Natural killer cell treated with Interleukin-12 subunit alpha and Interleukin-12 subunit beta and Interleukin-15 and Interleukin-18, amount 100 ng/mL, for 72 hours (primary cell): ENCODE data around the gene PIGL. TPM values are rescaled to one million over a fixed set of nuclear protein-coding genes. Genes with fewer than 3 reads are reported as not detected.

ENCODE experiments used
- ATAC-seq, 2 donors: fragments of 150-1000 bp; cut with Tn5 transposase in 1 of 2; sonication (Bioruptor Pico), chemical (Tn5 transposase) in 1 of 2; 2 replicates each; pipeline ENCODE4 v1.10.0; 2021
- DNase-seq: peaks from one replicate; pipeline ENCODE4 v3.0.0; 2022; ENCODE audit warnings: low spot score
- H3K27ac Mint-ChIP-seq, 2 donors: 1 replicate in 1 of 2; 2 replicates in 1 of 2; pipeline ENCODE4 v1.8.0; 2022; ENCODE audit warnings: mixed read lengths in 2 of 2, mild to moderate bottlenecking in 1 of 2, moderate library complexity in 1 of 2
- H3K27me3 Mint-ChIP-seq, 2 donors: 1 replicate in 1 of 2; 2 replicates in 1 of 2; pipeline ENCODE4 v1.8.0; 2022; ENCODE audit warnings: mixed read lengths in 2 of 2
- H3K36me3 Mint-ChIP-seq: one replicate; pipeline ENCODE4 v1.8.0; 2022; ENCODE audit warnings: mixed read lengths
- H3K4me1 Mint-ChIP-seq, 2 donors: 1 replicate in 1 of 2; 2 replicates in 1 of 2; pipeline ENCODE4 v1.8.0; 2022; ENCODE audit warnings: low read depth in 2 of 2, mixed read lengths in 2 of 2, mild to moderate bottlenecking in 1 of 2
- H3K4me3 Mint-ChIP-seq: one replicate; pipeline ENCODE4 v1.8.0; 2022; ENCODE audit warnings: mixed read lengths
- H3K9me3 Mint-ChIP-seq: 2 replicates; pipeline ENCODE4 v1.8.0; 2022; ENCODE audit warnings: mixed read lengths
- total RNA-seq, 2 donors: library from RNA; stranded (reverse); gene quantifications; one replicate each; pipeline ENCODE4 v1.2.3, GENCODE V29; 2022

The PIGL gene
- total RNA-seq, 2 donors from 2014 or later: 26.4 to 67.4 TPM

DNA sequence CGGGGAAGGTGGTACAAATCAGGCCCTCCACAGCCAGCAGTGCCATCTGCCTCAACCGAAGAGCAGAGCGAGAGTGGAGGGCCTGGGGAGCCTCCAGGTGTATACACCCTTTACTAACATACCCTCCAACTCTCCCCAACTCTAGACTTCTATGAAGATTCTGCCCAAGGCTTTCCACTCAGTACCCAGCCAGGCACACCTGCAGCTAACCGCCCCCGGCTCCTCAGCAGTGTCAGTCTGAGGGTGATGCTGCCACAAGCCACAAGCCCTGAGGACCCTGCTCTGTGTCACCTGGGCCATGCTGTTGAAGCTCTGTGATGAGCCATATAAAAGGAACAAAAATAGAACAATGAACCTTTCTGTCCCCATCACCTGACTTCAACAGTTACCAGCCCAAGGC, 132.4 kb downstream of the PIGL start:
- ATAC-seq: no peak
- no peaks in the 10 kb centered on the region for H3K27me3 Mint-ChIP-seq
- H3K27ac Mint-ChIP-seq: no peak overlapping the region

GRCh38 chr17:16351831-16352230, 134.8 kb downstream of the PIGL start:
- DNase-seq (no peak), ATAC-seq (no peak)
- H3K9me3 Mint-ChIP-seq: no peaks in the 10 kb centered on the region
- no peaks in the 10 kb centered on the region for H3K36me3 Mint-ChIP-seq
- peak overlapping the region; percentile 90 for H3K4me3 Mint-ChIP-seq
- peaks cover 8 to 15% of the 10 kb centered on the region in 2 donors for H3K4me1 Mint-ChIP-seq
- peak overlapping the region in 1 of 2 donors; percentile 54 for H3K27ac Mint-ChIP-seq
- H3K27me3 Mint-ChIP-seq: no peaks in the 10 kb centered on the region

More for the DNA sequence above, 132.4 kb downstream of the PIGL start:
- Mint-ChIP-seq H3K4me1 (peaks cover 8 to 15% of the 10 kb centered on the region in 2 donors), H3K9me3 (no peaks in the 10 kb centered on the region), H3K4me3 (no peak overlapping the region), H3K36me3 (no peaks in the 10 kb centered on the region)
- DNase-seq: no peak

DNA sequence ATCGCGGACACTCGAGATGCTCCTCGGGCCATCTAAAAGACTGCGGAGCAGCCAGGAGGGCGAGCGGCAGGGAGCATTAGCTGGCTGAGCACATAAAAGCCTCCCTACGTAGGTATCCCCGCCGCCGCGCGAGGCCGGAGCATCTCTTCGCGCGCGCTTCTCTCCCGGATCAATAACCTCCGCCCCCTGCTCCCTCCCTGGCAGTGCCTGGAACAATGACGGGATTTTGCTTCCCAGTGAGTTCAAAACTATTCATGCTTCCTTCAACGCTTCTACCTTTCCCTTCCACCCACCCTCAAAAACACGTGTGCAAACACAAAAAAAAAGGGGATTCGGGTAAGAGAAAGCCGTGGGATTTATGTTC, 135.3 kb downstream of the PIGL start:
- Mint-ChIP-seq H3K9me3 (no peaks in the 10 kb centered on the region), H3K4me3 (peak overlapping the region; percentile 90), H3K36me3 (no peaks in the 10 kb centered on the region), H3K4me1 (peaks cover 8 to 15% of the 10 kb centered on the region in 2 donors), H3K27me3 (no peaks in the 10 kb centered on the region), H3K27ac (peak overlapping the region in 1 of 2 donors; percentile 54)
- ATAC-seq: no peak
- DNase-seq: no peak

GRCh38 chr17:16352667-16353316, 135.8 kb downstream of the PIGL start:
- Mint-ChIP-seq H3K9me3 (no peaks in the 10 kb centered on the region), H3K27ac (peak overlapping the region in 1 of 2 donors; percentile 54), H3K27me3 (no peaks in the 10 kb centered on the region), H3K4me1 (peaks cover 8 to 15% of the 10 kb centered on the region in 2 donors), H3K4me3 (peak overlapping the region; percentile 90), H3K36me3 (no peaks in the 10 kb centered on the region)
- DNase-seq: no peak
- peak; percentile 78 to 80 for ATAC-seq

DNA sequence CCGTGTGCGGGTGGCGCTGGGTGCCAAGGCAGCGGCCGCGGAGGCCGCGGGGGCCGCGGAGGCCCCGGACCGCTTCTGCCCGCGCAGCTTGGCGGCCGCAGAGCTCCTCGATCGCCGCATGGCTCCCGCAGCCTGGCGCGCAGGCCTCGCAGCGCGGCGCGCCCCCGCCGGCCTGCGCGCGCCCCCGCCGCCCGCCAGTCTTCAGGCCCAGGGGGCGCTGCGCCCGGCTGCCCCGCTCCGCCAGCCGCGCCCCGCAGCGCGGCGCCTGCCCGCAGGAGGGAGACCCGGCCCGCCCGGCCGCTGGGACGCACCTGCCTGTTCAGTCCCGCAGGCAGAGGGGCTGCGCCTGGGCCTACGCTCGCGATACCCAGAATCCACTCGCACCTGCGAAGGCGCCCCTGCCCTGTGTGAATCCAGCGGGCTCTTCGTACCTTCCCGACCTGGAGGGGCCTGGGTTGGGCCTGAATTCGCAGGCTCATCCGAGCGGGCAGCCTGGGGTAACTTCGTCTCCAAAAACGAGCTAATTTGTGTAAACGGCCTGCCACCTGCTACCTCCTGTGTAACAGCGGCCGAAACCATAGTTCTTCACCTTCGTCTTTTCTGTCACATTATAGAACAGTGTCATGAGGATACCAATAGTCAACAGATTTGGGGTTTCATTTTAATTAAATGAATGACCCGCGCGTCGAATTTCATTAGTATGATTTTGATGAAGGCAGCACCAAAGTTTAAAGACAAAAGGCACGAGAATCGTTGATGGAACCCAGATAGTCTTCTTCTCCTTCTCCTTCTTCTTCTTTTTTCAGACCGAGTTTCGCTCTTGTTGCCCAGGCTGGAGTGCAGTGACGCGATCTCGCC, 136.5 kb downstream of the PIGL start, which contains the start of gene CENPV:
Gene CENPV (minus strand): TSS at position 153 of the 858 bp plus-strand sequence. CDS start 33 bp downstream, at position 120.
- ATAC-seq (peak; percentile 92 to 93), DNase-seq (peak; percentile 65)
- Mint-ChIP-seq H3K9me3 (no peaks in the 10 kb centered on the region), H3K4me3 (peak within 1 kb of the TSS; percentile 90), H3K4me1 (peaks cover 8 to 15% of the 10 kb centered on the region in 2 donors), H3K27me3 (peaks cover 0 to 4% of the 10 kb centered on the region in 2 donors), H3K36me3 (no peaks in the 10 kb centered on the region), H3K27ac (peak within 1 kb of the TSS; percentile 56 to 75)

DNA sequence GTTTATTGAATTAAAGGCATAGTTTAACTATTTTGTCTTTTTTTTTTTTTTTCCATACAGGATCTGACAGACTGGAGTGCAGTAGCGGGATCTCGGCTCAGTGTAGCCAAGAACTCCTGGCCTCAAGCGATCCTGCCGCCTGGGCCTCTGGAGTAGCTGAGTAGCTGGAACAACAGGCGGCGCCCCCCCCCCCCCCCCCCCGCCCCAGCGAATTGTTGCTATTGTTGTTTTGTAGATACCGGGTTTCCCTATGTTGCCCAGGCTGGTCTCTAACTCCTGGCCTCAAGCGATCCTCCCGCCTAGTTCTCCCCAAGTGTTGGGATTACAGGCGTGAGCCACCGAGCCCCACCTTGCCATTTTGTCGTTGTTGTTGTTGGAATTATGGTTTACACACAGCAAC, 137.6 kb downstream of the PIGL start:
- DNase-seq (no peak), ATAC-seq (no peak)
- peak overlapping the region; percentile 77 for H3K4me3 Mint-ChIP-seq
- H3K36me3 Mint-ChIP-seq: no peaks in the 10 kb centered on the region
- H3K9me3 Mint-ChIP-seq: no peaks in the 10 kb centered on the region
- H3K27me3 Mint-ChIP-seq: peaks cover 0 to 4% of the 10 kb centered on the region in 2 donors
- no peak overlapping the region for H3K27ac Mint-ChIP-seq
- peaks cover 8 to 15% of the 10 kb centered on the region in 2 donors for H3K4me1 Mint-ChIP-seq

GRCh38 chr17:16358394-16358793, 141.4 kb downstream of the PIGL start:
- H3K4me1 Mint-ChIP-seq: peaks cover 0 to 5% of the 10 kb centered on the region in 2 donors
- ATAC-seq (no peak), DNase-seq (no peak)
- peaks cover 0 to 4% of the 10 kb centered on the region in 2 donors for H3K27me3 Mint-ChIP-seq
- H3K36me3 Mint-ChIP-seq: no peaks in the 10 kb centered on the region
- no peak overlapping the region for H3K27ac Mint-ChIP-seq
- no peaks in the 10 kb centered on the region for H3K9me3 Mint-ChIP-seq
- H3K4me3 Mint-ChIP-seq: no peak overlapping the region

- Mint-ChIP-seq H3K9me3 (no peaks in the 10 kb centered on the region), H3K4me1 (peaks cover 0 to 3% of the 10 kb centered on the region in 2 donors), H3K27ac (no peak overlapping the region), H3K4me3 (no peak overlapping the region), H3K27me3 (peaks cover 0 to 4% of the 10 kb centered on the region in 2 donors), H3K36me3 (no peaks in the 10 kb centered on the region)
- ATAC-seq: no peak
- DNase-seq: no peak
Observed at GRCh38 chr17:16361874-16362273, 144.9 kb downstream of the PIGL start.

- Mint-ChIP-seq H3K36me3 (no peaks in the 10 kb centered on the region), H3K27ac (no peak overlapping the region), H3K4me3 (no peak overlapping the region)
Observed at GRCh38 chr17:16363749-16364536, 146.9 kb downstream of the PIGL start.

GRCh38 chr17:16364625-16365024, 147.6 kb downstream of the PIGL start:
- no peak overlapping the region for H3K27ac Mint-ChIP-seq
- no peak overlapping the region for H3K4me3 Mint-ChIP-seq
- H3K27me3 Mint-ChIP-seq: no peaks in the 10 kb centered on the region
- no peaks in the 10 kb centered on the region for H3K9me3 Mint-ChIP-seq
- ATAC-seq (no peak), DNase-seq (no peak)
- peaks cover 0 to 3% of the 10 kb centered on the region in 2 donors for H3K4me1 Mint-ChIP-seq
- H3K36me3 Mint-ChIP-seq: no peaks in the 10 kb centered on the region

More at GRCh38 chr17:16363749-16364536, 146.9 kb downstream of the PIGL start:
- ATAC-seq: peak; percentile 81 to 84
- no peaks in the 10 kb centered on the region for H3K27me3 Mint-ChIP-seq
- peak; percentile 76 for DNase-seq
- H3K4me1 Mint-ChIP-seq: peaks cover 0 to 3% of the 10 kb centered on the region in 2 donors
- H3K9me3 Mint-ChIP-seq: no peaks in the 10 kb centered on the region

GRCh38 chr17:16371742-16372141, 154.7 kb downstream of the PIGL start:
- no peaks in the 10 kb centered on the region for H3K9me3 Mint-ChIP-seq
- DNase-seq (no peak), ATAC-seq (no peak)
- H3K36me3 Mint-ChIP-seq: no peaks in the 10 kb centered on the region
- no peak overlapping the region for H3K27ac Mint-ChIP-seq
- H3K4me1 Mint-ChIP-seq: no peaks in the 10 kb centered on the region
- H3K4me3 Mint-ChIP-seq: no peak overlapping the region
- no peaks in the 10 kb centered on the region for H3K27me3 Mint-ChIP-seq

DNA sequence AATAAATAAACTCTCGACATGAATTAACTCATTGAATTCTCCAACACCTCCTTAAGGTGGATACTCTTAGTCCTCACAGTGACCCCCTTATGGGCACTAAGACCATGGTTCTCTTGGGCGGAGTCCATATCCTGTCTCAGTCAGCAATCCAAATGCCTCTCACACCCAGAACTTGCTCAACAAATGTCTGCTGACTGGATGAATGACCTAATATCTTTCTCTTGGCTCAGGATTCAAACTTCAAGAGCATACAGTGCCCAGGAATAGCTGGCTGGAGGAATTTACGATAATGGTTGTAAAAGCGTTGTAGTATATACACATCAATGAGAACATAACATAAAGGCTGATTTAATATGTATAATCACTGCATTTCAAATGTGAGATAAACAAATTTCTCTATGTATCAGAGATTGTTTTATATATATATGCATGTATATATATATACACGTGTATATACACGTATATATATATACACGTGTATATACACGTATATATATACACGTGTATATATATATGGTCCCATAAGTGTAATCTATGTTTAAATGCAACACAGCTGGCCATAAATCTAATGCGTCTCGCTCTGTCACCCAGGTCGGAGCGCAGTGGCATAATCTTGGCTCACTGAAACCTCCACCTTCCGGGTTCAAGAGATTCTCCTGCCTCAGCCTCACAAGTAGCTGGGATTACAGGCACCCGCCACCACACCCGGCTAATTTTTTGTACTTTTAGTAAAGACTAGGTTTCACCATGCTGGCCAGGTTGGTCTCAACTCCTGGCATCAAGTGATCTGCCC, 157.3 kb downstream of the PIGL start:
- Mint-ChIP-seq H3K4me3 (no peak overlapping the region), H3K27ac (no peak overlapping the region), H3K9me3 (no peaks in the 10 kb centered on the region), H3K4me1 (no peaks in the 10 kb centered on the region), H3K36me3 (no peaks in the 10 kb centered on the region), H3K27me3 (no peaks in the 10 kb centered on the region)
- DNase-seq (no peak), ATAC-seq (no peak)
